Neural progenitor cell (in vitro differentiated cells): ENCODE data around the gene TMEM145. TPM values are rescaled to one million over a fixed set of nuclear protein-coding genes. Genes with fewer than 3 reads are reported as not detected.

Experiments used
- DNase-seq: peaks from one replicate; pipeline ENCODE4 v3.0.0-alpha.2; 2016; ENCODE audit warnings: low spot score
- H2AFZ ChIP-seq: fragments of 200-600 bp; sonication (generic); replicated peaks from 2 replicates; pipeline ENCODE4 v1.6.1; 2016; ENCODE audit warnings: antibody characterized with exemption
- H3F3A ChIP-seq: fragments of 200-600 bp; sonication (generic); 2 replicates; pipeline ENCODE4 v1.6.1; 2016; ENCODE audit warnings: antibody characterized with exemption, low read depth
- H3K27ac ChIP-seq: fragments of 200-600 bp; sonication (generic); 2 replicates; pipeline ENCODE4 v1.5.1; 2016; ENCODE audit warnings: mild to moderate bottlenecking
- H3K27me3 ChIP-seq: fragments of 200-600 bp; sonication (generic); 2 replicates; pipeline ENCODE4 v1.6.1; 2016; ENCODE audit warnings: mild to moderate bottlenecking, moderate library complexity
- H3K36me3 ChIP-seq: fragments of 200-600 bp; sonication (generic); 2 replicates; pipeline ENCODE4 v1.5.1; 2016
- H3K4me1 ChIP-seq: fragments of 200-600 bp; sonication (generic); 2 replicates; pipeline ENCODE4 v1.6.1; 2016; ENCODE audit warnings: mixed run types
- H3K4me2 ChIP-seq: fragments of 200-600 bp; sonication (generic); 2 replicates; pipeline ENCODE4 v1.6.1; 2016
- H3K4me3 ChIP-seq: fragments of 200-600 bp; sonication (generic); 2 replicates; pipeline ENCODE4 v1.5.1; 2016
- H3K79me2 ChIP-seq: fragments of 200-600 bp; sonication (generic); 2 replicates; pipeline ENCODE4 v1.6.1; 2016; ENCODE audit warnings: low read depth
- H3K9ac ChIP-seq: fragments of 200-600 bp; sonication (generic); 2 replicates; pipeline ENCODE4 v1.6.1; 2016
- H3K9me3 ChIP-seq: fragments of 200-600 bp; sonication (generic); 2 replicates; pipeline ENCODE4 v1.5.1; 2016; ENCODE audit warnings: low read depth
- H4K20me1 ChIP-seq: fragments of 200-600 bp; sonication (generic); 2 replicates; pipeline ENCODE4 v1.6.1; 2016; ENCODE audit warnings: low read depth
- H3K27ac Mint-ChIP-seq: 3 replicates; pipeline ENCODE4 v1.8.0; 2021; ENCODE audit warnings: mixed read lengths
- H3K27me3 Mint-ChIP-seq: 2 replicates; pipeline ENCODE4 v1.8.0; 2022; ENCODE audit warnings: low read depth, mild to moderate bottlenecking, inconsistent platforms, moderate library complexity, mixed read lengths; ENCODE audit not compliant: insufficient read depth
- H3K36me3 Mint-ChIP-seq: 3 replicates; pipeline ENCODE4 v1.8.0; 2021; ENCODE audit warnings: mixed read lengths
- H3K4me1 Mint-ChIP-seq: 3 replicates; pipeline ENCODE4 v1.8.0; 2021; ENCODE audit warnings: mixed read lengths
- H3K4me3 Mint-ChIP-seq: 3 replicates; pipeline ENCODE4 v1.8.0; 2021; ENCODE audit warnings: mild to moderate bottlenecking, moderate library complexity, mixed read lengths
- H3K9me3 Mint-ChIP-seq: 3 replicates; pipeline ENCODE4 v1.8.0; 2020; ENCODE audit warnings: mixed read lengths
- CTCF ChIP-seq: fragments of 200-600 bp; sonication (generic); IDR thresholded peaks from 2 replicates; pipeline ENCODE4 v1.5.1; 2017; ENCODE audit warnings: antibody characterized with exemption, mild to moderate bottlenecking
- EZH2 ChIP-seq: fragments of 200-600 bp; sonication (generic); IDR thresholded peaks from 2 replicates; pipeline ENCODE4 v1.6.1; 2017; ENCODE audit warnings: antibody characterized with exemption, mild to moderate bottlenecking, moderate library complexity
- EZH2phosphoT487 ChIP-seq: fragments of 200-600 bp; sonication (generic); IDR thresholded peaks from 2 replicates; pipeline ENCODE4 v1.6.1; 2017; ENCODE audit warnings: antibody characterized with exemption
- total RNA-seq: library from RNA; depleted of rRNA; stranded (reverse); fragments of >200 nt; gene quantifications from 2 replicates; pipeline ENCODE4 v1.2.3, GENCODE V29; 2015; ENCODE audit warnings: low replicate concordance

The TMEM145 gene
- total RNA-seq, 1 donor from 2014 or later: 6.6 TPM

- Histone ChIP-seq H2AFZ (no peak overlapping the region), H3K9ac (no peak overlapping the region), H3F3A (peaks cover 13% of the 10 kb centered on the region), H3K79me2 (peaks cover 19% of the 10 kb centered on the region), H3K9me3 (no peaks in the 10 kb centered on the region), H3K4me3 (no peak overlapping the region), H3K4me2 (no peak overlapping the region), H3K27ac (no peak overlapping the region), H3K4me1 (peaks cover 9% of the 10 kb centered on the region), H3K27me3 (no peaks in the 10 kb centered on the region), H3K36me3 (no peaks in the 10 kb centered on the region), H4K20me1 (peaks cover 64% of the 10 kb centered on the region)
- no peak overlapping the region for H3K27ac Mint-ChIP-seq
- H3K36me3 Mint-ChIP-seq: peaks cover 18% of the 10 kb centered on the region
- DNase-seq: no peak
- TF ChIP-seq EZH2phosphoT487 (no peak), EZH2 (no peak), CTCF (no peak)
- peaks cover 4% of the 10 kb centered on the region for H3K27me3 Mint-ChIP-seq
- no peaks in the 10 kb centered on the region for H3K9me3 Mint-ChIP-seq
- H3K4me3 Mint-ChIP-seq: no peak overlapping the region
- H3K4me1 Mint-ChIP-seq: peaks cover 14% of the 10 kb centered on the region
Observed at GRCh38 chr19:42290136-42290522, 23.0 kb upstream of the TMEM145 start.

- H3K27ac Mint-ChIP-seq: no peak overlapping the region
- Histone ChIP-seq H3K36me3 (no peaks in the 10 kb centered on the region), H3K27ac (no peak overlapping the region)
Observed at GRCh38 chr19:42290523-42291434, 22.3 kb upstream of the TMEM145 start.

GRCh38 chr19:42291435-42291810, 21.7 kb upstream of the TMEM145 start:
- Histone ChIP-seq H3K36me3 (no peaks in the 10 kb centered on the region), H3K27ac (peak overlapping the region; percentile 13), H3K4me3 (no peak overlapping the region), H3K9me3 (no peaks in the 10 kb centered on the region), H3K4me2 (no peak overlapping the region), H3K4me1 (no peaks in the 10 kb centered on the region), H2AFZ (no peak overlapping the region), H3F3A (peaks cover 23% of the 10 kb centered on the region), H3K27me3 (no peaks in the 10 kb centered on the region), H4K20me1 (peaks cover 60% of the 10 kb centered on the region), H3K9ac (no peak overlapping the region), H3K79me2 (peaks cover 6% of the 10 kb centered on the region)
- H3K27ac Mint-ChIP-seq: no peak overlapping the region
- H3K9me3 Mint-ChIP-seq: no peaks in the 10 kb centered on the region
- DNase-seq: no peak
- H3K27me3 Mint-ChIP-seq: peaks cover 3% of the 10 kb centered on the region
- no peak overlapping the region for H3K4me3 Mint-ChIP-seq
- peaks cover 15% of the 10 kb centered on the region for H3K36me3 Mint-ChIP-seq
- TF ChIP-seq EZH2 (no peak), EZH2phosphoT487 (no peak), CTCF (no peak)
- H3K4me1 Mint-ChIP-seq: peaks cover 2% of the 10 kb centered on the region

More at GRCh38 chr19:42290523-42291434, 22.3 kb upstream of the TMEM145 start:
- peak; percentile 43 for DNase-seq
- Mint-ChIP-seq H3K4me1 (peaks cover 8% of the 10 kb centered on the region), H3K36me3 (peaks cover 18% of the 10 kb centered on the region), H3K9me3 (no peaks in the 10 kb centered on the region), H3K27me3 (peaks cover 4% of the 10 kb centered on the region), H3K4me3 (no peak overlapping the region)
- H3K9me3 ChIP-seq: no peaks in the 10 kb centered on the region
- H3K27me3 ChIP-seq: no peaks in the 10 kb centered on the region
- no peak overlapping the region for H3K4me3 ChIP-seq
- peaks cover 16% of the 10 kb centered on the region for H3F3A ChIP-seq
- H2AFZ ChIP-seq: no peak overlapping the region
- no peak overlapping the region for H3K9ac ChIP-seq
- no peak overlapping the region for H3K4me2 ChIP-seq
- peaks cover 13% of the 10 kb centered on the region for H3K79me2 ChIP-seq
- peaks cover 3% of the 10 kb centered on the region for H3K4me1 ChIP-seq
- H4K20me1 ChIP-seq: peaks cover 60% of the 10 kb centered on the region
- TF ChIP-seq EZH2: no peak
- peak; percentile 31 for TF ChIP-seq CTCF
